Transverse colon (tissue), 4 donors: Measurements from ENCODE around the gene BACH2. TPM values are rescaled to one million over a fixed set of nuclear protein-coding genes. Genes with fewer than 3 reads are reported as not detected.

Source experiments
- DNase-seq: peaks from one replicate; pipeline ENCODE4 v3.0.0-alpha.2; 2019
- H3K27ac ChIP-seq, 4 donors: fragments of 200-600 bp; sonication (generic); 2 replicates each; pipeline ENCODE4 v1.5.1; 2016 to 2018; ENCODE audit warnings: inconsistent platforms in 4 of 4
- H3K27me3 ChIP-seq: fragments of 200-600 bp; sonication (generic); 2 replicates; pipeline ENCODE4 v1.5.1; 2017; ENCODE audit warnings: inconsistent platforms
- H3K36me3 ChIP-seq, 4 donors: fragments of 200-600 bp; sonication (generic); 2 replicates each; pipeline ENCODE4 v1.5.1; 2017 to 2019; ENCODE audit warnings: inconsistent platforms in 4 of 4
- H3K4me1 ChIP-seq, 4 donors: fragments of 200-600 bp; sonication (generic); 2 replicates each; pipeline ENCODE4 v1.5.1; 2017 to 2020; ENCODE audit warnings: inconsistent platforms in 4 of 4
- H3K4me3 ChIP-seq, 4 donors: fragments of 200-600 bp; sonication (generic); 1 replicate in 1 of 4; 2 replicates in 3 of 4; pipeline versions ENCODE4 v1.5.1 to v1.6.1; 2017 to 2019; ENCODE audit warnings: inconsistent platforms in 4 of 4
- H3K9me3 ChIP-seq, 2 donors: fragments of 200-600 bp; sonication (generic); 2 replicates each; pipeline ENCODE4 v1.5.1; 2017 to 2019; ENCODE audit warnings: inconsistent platforms in 2 of 2
- CTCF ChIP-seq, 5 experiments: fragments of 200-600 bp in 3 of 5; fragments of 450-650 bp in 2 of 5; sonication (generic) in 3 of 5; IDR thresholded peaks; 1 replicate in 2 of 5; 2 replicates in 3 of 5; pipeline ENCODE4 v1.5.1; 2016 to 2017; ENCODE audit warnings: antibody characterized with exemption in 5 of 5, inconsistent platforms in 3 of 5, mild to moderate bottlenecking in 2 of 5, moderate library complexity in 1 of 5
- EP300 ChIP-seq: sonication (generic); formaldehyde crosslinking; IDR thresholded peaks from one replicate; pipeline ENCODE4 v1.6.1; 2017; ENCODE audit warnings: antibody characterized with exemption, low read depth
- POLR2A ChIP-seq: fragments of 450-650 bp; IDR thresholded peaks from one replicate; pipeline ENCODE4 v1.6.1; 2016; ENCODE audit warnings: antibody characterized with exemption, mild to moderate bottlenecking, moderate library complexity
- POLR2AphosphoS5 ChIP-seq, 3 donors: sonication (generic); formaldehyde crosslinking; IDR thresholded peaks; one replicate each; pipeline ENCODE4 v1.6.1; 2016; ENCODE audit warnings: antibody characterized with exemption in 3 of 3
- WGBS, 2 donors: methylation state at CpG; one replicate each; pipeline ENCODE4 v1.1.5; 2018; ENCODE audit warnings: low coverage in 1 of 2; 5-methylcytosine and 5-hydroxymethylcytosine counted together
- in situ Hi-C, 4 donors: fragments of 200-750 bp; cut with MboI; loops; one replicate each; pipeline versions ENCODE4 v1.15.0 to v1.15.1; 2017; ENCODE audit warnings: low sequenced_read_pairs in 3 of 4, low pct_ligation_motif_present in 1 of 4, low pct_unique_long_range_greater_than_20kb in 1 of 4
- intact Hi-C: fragments of 100-400 bp; cut with DNase I; formaldehyde crosslinking; loops from one replicate; pipeline ENCODE4 v1.15.1; 2023; ENCODE audit warnings: low total_unique reads
- total RNA-seq, 4 donors: library from RNA; depleted of rRNA; stranded (reverse); fragments of >200 nt; gene quantifications; one replicate each; pipeline ENCODE4 v1.1.0, GENCODE V29; 2016

BACH2 gene
- total RNA-seq, 4 donors from 2014 or later: 0.20 to 7.5 (median 2.4) TPM

GRCh38 chr6:90231798-90232197, 64.8 kb downstream of the BACH2 start:
- DNase-seq: no peak
- TF ChIP-seq POLR2A: no peak
- TF ChIP-seq CTCF (IDR thresholded peaks at IDR 0.05): no peak
- no peak for TF ChIP-seq POLR2AphosphoS5 (IDR thresholded peaks at IDR 0.05)
- no peak for TF ChIP-seq EP300
- WGBS, 2 donors: 84 to 87% methylated on average over 1 of the region's 1 CpG
- Histone ChIP-seq H3K4me3 (no peak overlapping the region), H3K36me3 (no peaks in the 10 kb centered on the region), H3K9me3 (no peaks in the 10 kb centered on the region), H3K4me1 (peaks cover 0 to 7% (median 0%) of the 10 kb centered on the region in 4 donors), H3K27me3 (no peaks in the 10 kb centered on the region), H3K27ac (no peak overlapping the region)
- intact Hi-C loops (no loop called here), in situ Hi-C loops (no loop called here)

- Histone ChIP-seq H3K9me3 (no peaks in the 10 kb centered on the region), H3K4me3 (no peak overlapping the region), H3K27ac (no peak overlapping the region), H3K27me3 (no peaks in the 10 kb centered on the region), H3K4me1 (peaks cover 0 to 7% (median 0%) of the 10 kb centered on the region in 4 donors), H3K36me3 (no peaks in the 10 kb centered on the region)
- TF ChIP-seq POLR2AphosphoS5 (IDR thresholded peaks at IDR 0.05) (no peak), CTCF (IDR thresholded peaks at IDR 0.05) (no peak), EP300 (no peak), POLR2A (no peak)
- intact Hi-C loops (no loop called here), in situ Hi-C loops (no loop called here)
- WGBS, 2 donors: 84 to 93% methylated on average over 2 of the region's 2 CpGs
- no peak for DNase-seq
Observed at GRCh38 chr6:90231308-90231707, 65.3 kb downstream of the BACH2 start.

GRCh38 chr6:90230548-90231215, 66.0 kb downstream of the BACH2 start:
- Histone ChIP-seq H3K4me3 (no peak overlapping the region), H3K9me3 (no peaks in the 10 kb centered on the region), H3K4me1 (peaks cover 0 to 7% (median 0%) of the 10 kb centered on the region in 4 donors), H3K36me3 (no peaks in the 10 kb centered on the region), H3K27me3 (no peaks in the 10 kb centered on the region), H3K27ac (no peak overlapping the region)
- WGBS, 2 donors: 60 to 61% methylated on average over 3 of the region's 3 CpGs
- DNase-seq: no peak
- intact Hi-C loops (no loop called here), in situ Hi-C loops (no loop called here)
- TF ChIP-seq POLR2A (no peak), CTCF (IDR thresholded peaks at IDR 0.05) (no peak), POLR2AphosphoS5 (IDR thresholded peaks at IDR 0.05) (no peak), EP300 (no peak)

GRCh38 chr6:90229331-90230010, 67.2 kb downstream of the BACH2 start:
- DNase-seq: no peak
- in situ Hi-C loops (no loop called here), intact Hi-C loops (no loop called here)
- Histone ChIP-seq H3K27ac (no peak overlapping the region), H3K9me3 (no peaks in the 10 kb centered on the region), H3K4me1 (peaks cover 0 to 7% (median 0%) of the 10 kb centered on the region in 4 donors), H3K27me3 (no peaks in the 10 kb centered on the region), H3K4me3 (no peak overlapping the region), H3K36me3 (no peaks in the 10 kb centered on the region)
- 88 to 91% methylated on average over 8 to 10 of the region's 10 CpGs for WGBS, 2 donors
- TF ChIP-seq POLR2AphosphoS5 (IDR thresholded peaks at IDR 0.05) (no peak), EP300 (no peak), POLR2A (no peak), CTCF (IDR thresholded peaks at IDR 0.05) (no peak)
